HG02870 (cell line): Measurements from ENCODE around the gene ZNF133.

ENCODE experiments used
- ATAC-seq: cut with Tn5 transposase; IDR thresholded peaks from one replicate; pipeline ENCODE4 v1.9.1; 2021; ENCODE audit warnings: mild to moderate bottlenecking, moderate library complexity; ENCODE audit not compliant: unreplicated experiment

ZNF133 gene

GRCh38 chr20:18360635-18361034 is 72.3 kb downstream of the ZNF133 start:
- no peak for ATAC-seq

DNA sequence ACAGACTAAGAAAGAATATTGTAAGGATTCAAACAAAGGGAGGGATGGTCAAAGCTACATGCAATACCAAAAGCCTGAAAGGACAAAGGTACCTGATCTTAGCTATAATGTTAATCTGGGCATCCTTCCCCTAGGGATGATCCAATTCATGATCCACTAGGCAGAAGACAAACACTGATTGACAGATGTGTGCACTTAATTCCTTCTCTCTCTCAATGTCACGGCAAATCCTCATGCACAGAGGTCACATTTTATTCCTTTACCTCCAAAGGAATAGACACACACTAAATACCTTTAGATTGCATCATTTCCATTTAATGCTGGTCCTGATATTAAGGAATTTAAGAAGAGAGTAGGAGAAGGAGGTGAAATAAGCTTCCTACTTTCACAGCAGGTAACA is 73.4 kb downstream of the ZNF133 start:
- ATAC-seq, result no peak

DNA sequence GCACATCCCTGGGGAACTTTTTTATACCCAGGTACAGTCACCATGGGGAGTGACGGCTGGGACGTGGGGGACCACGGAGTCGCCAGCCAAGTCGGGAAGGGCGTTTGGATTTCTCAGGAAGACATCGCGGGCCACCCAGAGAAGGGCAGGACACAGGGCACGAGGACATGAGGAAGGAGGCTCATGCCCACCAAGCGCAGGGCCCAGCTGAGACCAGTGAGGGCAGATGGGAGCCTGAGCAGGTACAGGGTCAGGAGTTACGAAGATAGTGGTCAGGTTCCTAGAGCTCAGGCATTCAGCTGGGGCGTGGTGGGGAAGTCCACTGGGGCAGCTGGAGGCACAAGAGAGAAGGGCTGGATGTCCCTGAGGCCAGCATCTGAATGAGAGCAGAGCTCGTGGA is 74.6 kb downstream of the ZNF133 start:
- ATAC-seq, result no peak

DNA sequence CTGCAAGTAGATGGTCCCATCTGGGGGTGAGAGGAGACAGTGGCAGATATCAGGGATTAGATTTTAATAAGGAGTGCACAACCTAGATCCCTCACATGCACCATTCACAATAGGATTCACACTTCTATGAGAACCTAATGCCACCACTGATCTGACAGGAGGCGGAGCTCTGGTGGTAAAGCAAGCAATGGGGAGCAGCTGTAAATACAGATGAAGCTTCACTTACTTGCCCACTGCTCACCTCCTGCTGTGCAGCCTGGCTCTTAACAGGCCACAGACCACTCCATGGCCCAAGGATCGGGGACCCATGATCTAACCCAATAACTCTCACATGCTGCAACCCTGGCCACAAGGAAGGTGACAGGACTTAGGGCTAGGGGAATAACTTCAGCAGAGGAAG is 75.4 kb downstream of the ZNF133 start:
- no peak for ATAC-seq

GRCh38 chr20:18364768-18365167 is 76.4 kb downstream of the ZNF133 start:
- no peak for ATAC-seq
